Urothelium cell line (cell line): Measurements from ENCODE around the gene CHPF.
A peak's percentile ranks its signal among the peaks of the same experiment; 100 is the strongest.

Experiments
- DNase-seq: peaks from one replicate; pipeline ENCODE4 v3.0.0; 2011; ENCODE audit warnings: low spot score, mixed read lengths
- FAIRE-seq: peaks from 2 replicates; lab custom pipeline; 2011; peaks lifted over from hg19 to GRCh38; lab: Jason Lieb, UNC

Gene CHPF

DNA sequence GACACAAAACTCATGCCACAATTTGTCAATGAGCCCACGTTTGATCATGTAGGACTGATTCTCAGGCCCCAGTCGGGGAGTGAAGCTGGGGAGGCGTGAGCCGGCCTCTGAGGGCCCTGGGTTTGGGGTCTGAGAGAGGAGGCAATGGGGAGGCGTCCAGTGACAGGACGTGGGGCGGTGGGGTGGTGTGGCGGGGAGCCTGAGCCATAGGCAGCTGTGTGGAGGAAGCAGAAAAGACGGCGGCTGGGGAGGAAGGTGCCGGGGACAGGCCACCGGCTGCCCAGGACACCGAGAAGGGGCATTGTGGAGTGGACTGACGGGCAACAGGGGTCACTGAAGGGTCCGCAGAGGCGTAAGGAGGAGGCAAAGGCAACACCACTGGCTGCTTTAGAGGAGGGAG is 7.2 kb downstream of the CHPF start:
- no peak for FAIRE-seq
- no peak for DNase-seq

DNA sequence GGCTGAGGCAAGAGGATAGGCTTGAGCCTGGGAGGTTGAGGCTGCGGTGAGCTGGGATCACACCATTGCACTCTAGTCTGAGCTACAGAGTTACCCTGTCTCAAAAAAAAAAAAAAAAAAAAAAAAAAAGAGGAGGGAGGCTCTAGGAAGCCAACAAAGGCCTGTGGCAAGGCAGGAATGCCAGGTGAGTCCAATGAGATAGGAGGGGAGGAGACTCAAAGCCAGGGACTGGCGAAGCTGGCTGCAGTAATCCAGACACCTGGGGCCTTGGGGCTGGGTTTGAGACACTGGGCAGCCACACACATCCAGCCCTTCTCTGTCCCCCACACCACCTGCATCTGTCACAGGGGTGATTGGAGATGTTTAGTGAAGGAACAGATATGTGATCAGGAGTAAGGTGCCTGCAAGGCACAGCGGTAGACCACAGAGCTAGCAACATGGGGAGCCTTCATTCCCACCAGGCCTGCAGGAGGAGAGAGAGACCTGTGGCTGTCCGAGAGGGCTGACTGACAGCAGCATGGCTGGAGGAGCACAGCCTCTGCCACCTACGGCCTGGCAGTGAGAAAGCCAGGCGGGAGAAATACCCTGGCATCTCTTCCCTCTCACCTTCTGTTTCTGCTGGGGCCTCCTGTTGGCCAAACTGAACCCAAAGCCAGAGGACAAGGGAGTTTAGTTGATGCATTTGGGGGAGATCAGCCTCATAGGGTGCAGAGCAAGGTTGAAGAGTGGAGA is 9.5 kb downstream of the CHPF start:
- FAIRE-seq (no peak), DNase-seq (no peak)

DNA sequence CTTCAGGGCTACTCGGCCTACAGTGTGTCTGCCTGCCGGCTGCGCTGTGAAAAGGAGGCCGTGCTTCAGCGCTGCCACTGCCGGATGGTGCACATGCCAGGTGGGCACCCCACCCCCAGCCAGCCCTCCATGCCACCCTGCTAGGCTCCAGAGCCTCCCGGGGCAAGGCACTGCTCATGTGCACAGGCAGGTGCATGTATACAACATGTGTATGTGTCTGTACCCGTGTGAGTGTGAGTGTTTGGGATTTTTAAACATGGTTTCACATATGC is 11.3 kb downstream of the CHPF start:
- DNase-seq: no peak
- FAIRE-seq: no peak

DNA sequence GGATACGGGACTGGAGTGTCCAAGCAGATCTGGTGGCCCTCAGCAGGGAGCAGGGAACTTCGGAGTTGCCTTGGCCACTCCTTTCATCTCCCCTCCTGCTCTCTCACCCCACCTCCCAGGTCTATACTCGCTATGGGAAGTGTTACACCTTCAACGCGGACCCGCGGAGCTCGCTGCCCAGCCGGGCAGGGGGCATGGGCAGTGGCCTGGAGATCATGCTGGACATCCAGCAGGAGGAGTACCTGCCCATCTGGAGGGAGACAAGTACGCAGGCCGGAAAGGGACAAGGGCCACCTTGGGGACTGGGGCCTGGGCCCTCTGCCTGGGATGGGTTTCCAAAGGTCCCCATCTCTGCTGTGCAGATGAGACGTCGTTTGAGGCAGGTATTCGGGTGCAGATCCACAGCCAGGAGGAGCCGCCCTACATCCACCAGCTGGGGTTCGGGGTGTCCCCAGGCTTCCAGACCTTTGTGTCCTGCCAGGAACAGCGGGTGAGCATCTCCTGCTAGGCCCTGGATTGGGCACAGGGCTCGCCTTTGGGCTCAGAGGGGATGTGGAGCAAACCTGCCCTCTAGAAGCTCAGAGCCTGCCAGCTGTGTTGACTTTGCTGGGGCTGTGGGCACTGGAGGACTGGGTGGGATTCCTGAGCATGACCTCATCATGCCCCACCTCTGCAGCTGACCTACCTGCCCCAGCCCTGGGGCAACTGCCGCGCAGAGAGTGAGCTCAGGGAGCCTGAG is 11.8 kb downstream of the CHPF start:
- no peak for FAIRE-seq
- no peak for DNase-seq

DNA sequence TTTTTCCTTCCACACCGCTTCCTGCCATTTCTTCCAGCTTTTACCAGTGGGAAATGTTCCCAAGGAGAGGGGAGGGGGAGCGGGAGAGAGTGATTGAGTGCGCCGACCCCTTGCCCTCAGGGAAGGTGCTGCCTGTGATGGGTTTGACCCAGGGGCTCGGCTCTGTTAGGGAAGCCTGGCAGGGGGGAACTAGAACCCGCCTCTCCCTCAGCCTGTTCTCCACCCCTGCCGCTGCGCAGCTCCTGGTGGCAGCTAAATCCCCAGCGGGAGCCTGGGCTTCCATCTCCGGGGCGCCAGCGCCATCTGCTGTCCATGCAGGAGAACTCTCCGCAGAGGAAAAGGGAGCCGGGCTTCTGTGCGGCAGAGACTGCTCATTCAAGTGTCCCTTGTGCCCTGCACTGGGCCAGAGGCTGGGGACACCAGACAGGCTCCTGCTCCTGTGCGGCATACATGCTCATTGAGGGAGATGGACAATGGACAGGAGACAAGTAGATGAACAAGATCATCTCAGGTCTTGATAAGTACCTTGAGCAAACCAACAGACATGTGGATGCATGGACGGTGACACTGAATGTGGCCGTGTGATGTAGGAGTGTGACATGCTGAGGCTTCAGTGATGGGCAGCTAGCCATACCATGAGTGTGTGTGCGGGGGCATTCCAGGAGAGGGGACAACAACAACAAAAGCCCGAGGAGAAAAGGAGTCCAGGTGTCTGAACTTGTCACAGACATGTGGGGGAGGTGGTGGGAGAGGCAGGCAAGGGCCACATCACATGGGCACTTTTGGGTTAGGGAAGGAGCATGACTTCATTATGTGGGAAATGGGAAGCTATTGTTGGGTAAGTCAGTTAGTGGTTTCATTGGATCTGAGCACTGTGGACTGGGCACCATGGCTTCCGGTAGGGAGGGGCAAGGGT is 13.3 kb downstream of the CHPF start:
- DNase-seq (peak; percentile 93), FAIRE-seq (peak; percentile 58)

DNA sequence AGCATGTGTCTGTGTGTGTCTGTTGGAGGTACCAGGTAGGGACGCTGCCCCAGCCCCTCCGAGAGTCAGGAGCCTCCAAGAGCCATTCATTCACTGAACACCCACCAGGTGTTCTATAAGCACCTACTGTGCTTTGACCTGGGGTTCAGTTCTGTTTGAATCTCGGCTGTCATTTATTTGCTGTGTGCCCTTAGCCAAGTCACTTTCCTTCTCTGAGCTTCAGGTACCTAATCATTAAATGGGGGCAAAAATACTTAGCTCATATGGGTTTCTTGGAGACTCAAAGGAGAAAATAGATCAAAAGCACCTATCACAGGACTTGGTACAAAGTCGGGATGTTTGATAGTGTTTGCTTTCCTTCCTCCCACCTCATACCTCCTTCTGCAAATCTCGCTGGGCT is 16.1 kb downstream of the CHPF start:
- no peak for DNase-seq
- no peak for FAIRE-seq

DNA sequence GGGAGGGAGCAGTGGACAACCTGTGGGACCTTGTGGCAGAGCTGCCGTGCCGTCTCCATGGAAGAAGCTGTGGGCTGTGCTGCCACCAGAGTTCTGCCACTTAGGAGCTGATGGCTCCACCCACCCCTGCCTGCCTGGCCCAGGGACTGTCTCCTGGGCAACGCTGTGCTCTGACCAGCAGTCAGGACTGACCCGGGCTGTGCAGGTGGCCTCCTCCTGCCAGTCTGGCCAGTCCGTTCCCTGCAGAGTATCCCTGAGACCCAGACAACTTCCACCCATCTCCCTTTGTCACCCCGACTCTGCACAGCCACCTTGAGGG is 16.6 kb downstream of the CHPF start:
- DNase-seq (no peak), FAIRE-seq (no peak)

DNA sequence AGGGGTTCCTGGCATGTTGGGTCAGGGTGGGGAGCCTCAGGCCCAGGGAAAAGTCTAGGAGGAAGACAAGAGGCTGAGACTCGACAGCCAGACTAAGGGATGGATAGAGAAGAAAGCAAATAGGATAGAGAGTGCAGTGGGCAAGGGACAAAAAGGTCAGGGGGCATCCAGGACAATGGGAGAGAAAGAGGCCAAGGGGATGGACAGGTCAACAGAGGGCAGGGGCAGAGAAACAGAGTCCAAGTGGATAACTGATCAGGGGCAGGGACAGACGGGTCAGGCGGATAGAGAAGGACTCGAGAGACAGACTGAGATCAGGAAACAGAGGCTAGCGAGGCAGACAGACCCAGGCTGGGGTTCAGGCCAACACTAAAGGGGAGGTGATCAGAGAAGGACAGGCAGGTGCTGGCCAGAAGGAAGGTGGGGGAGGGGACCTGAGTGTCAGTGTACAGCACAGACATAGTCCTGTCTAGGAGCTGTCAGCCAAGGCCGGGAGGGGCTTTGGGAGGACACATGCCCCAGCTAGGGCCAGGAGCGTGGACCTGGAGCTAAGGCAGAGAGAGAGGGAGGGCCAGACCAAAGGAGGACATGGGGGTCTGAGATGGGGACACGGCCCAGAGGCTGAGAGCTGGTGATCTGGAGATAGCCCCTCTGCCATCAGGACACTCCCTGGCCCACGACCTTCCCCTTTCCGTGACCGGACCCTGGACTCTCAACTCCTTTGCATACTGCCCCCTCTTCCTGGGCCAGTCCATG is 17.1 kb downstream of the CHPF start:
- DNase-seq (no peak), FAIRE-seq (no peak)

DNA sequence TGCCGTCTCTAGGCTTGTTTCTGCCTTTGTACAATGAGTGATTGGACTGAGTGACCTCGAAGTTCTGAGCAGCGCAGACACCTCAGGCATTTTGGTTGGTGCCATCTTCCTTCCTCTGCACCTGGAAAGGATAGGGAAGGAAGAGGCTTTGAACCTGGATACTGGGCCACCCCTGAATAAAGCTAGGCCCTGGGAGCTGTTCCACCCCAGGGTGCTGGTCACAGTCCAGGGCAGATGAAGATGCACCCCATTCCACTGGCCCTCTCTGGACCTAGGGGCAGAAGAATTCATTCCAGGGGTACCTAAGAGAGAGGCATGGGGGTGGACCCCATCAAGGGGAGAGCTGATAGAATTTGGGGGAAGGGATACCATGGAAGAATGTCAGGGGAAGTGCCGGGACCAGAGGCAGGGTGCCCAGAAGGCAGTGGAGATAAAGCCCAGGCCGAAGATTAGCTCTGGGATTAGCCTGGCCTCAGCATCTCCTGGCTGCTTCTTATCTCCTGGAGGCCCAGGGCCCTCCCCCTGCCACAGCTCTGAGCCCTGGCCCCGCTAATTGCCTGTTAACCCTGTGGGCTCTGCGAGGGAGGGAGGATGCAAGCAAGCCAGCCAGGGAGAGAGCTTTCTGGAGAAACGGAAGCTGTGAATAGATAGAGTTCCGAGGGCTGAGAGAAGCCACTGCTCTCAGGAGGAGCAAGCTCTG is 17.9 kb downstream of the CHPF start:
- no peak for FAIRE-seq
- no peak for DNase-seq

DNA sequence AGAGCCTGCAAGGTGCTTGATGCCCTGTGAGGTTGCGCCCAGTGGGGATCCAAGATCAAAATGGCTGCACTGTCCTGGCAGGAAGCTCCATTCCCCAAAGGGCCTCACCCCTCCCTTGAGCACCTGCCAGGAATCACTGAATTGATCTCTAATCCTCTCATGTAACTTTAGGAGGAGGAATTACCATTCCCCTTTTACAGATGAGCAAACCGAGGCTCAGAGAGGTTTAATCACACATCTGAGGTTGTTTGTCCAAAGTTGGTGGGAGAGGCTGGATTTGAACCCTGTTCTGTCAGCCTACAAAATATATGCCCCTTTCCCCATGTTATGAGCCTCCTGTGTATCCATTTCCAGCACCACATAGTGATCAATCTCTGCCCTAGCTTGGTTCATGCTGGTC is 18.8 kb downstream of the CHPF start:
- FAIRE-seq (no peak), DNase-seq (no peak)

DNA sequence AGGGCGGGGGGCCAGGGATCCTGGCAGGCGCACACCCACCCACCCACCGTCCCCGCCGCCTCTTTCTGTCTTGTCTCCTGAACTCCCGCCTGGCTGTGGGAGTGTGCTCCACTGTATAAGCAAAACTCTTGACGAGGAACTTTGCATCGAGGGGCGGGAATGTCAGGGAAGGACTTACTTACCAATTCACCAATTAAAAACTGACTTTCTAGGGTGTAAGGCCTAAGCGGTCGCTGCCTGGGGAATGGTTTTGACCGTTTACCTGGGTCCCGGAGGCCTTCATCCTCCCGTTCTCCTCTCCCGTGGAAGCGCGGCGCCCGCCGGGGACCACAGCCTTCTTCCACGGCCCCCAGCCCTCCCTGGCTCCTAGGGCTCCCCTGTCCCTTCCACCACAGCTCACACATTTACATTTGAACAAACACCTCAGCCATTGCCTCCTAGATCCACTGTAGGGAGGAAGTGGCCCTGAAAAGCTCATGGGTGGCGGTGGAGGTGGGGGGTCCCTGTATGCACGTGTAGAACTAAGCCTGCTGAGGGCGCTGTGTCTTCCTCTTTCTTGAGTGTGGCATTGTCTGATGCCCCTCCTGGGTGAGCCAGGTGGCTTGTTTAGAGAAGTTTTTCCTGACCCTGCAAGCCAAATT is 20.5 kb downstream of the CHPF start:
- no peak for FAIRE-seq
- no peak for DNase-seq

DNA sequence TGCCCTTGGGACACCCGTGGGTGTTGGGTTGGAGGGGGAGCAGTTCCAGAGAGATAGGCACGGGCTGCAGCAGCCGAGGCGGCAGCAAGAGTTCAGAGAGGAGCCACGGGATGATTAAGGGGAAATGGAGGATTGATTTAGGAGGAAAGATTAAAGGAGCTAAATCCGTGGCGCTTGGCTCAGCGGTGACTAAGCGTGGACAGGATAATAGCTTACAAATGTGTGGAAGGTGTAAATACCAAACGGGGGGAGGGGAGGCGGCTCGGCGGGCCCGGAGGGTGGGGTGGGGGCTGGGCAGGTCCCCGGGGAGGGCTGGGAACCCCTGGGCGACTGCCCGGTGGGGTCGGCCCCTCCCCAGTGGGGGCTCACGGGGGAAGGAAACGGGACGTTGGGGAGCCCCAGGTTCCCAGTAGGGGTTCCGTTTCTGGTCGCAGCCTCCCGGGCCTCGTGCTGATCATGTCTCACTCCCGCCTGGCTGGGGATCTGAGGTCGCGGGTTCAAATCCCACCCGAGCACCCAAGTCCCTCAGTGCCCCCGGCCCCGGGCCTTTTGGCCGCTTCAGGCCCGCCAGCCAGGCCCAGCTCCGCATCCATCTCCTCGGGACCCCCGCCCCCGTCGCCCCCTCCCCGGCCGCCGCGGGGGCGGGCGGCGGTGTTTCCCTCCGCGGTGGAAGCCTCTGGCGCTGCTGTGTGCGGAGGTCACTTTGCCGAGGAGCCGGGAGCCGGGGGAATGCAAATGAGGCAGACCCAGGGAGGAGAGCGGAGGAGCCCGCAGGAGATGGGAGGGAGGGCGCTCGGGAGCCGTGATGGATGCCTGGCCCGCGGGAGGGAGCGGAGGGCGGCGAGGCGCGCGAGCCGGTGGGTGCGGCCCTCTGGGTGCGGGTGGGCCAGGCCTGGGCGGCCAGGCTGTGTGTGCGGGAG is 21.2 kb downstream of the CHPF start:
- DNase-seq (peak; percentile 37), FAIRE-seq (no peak)

DNA sequence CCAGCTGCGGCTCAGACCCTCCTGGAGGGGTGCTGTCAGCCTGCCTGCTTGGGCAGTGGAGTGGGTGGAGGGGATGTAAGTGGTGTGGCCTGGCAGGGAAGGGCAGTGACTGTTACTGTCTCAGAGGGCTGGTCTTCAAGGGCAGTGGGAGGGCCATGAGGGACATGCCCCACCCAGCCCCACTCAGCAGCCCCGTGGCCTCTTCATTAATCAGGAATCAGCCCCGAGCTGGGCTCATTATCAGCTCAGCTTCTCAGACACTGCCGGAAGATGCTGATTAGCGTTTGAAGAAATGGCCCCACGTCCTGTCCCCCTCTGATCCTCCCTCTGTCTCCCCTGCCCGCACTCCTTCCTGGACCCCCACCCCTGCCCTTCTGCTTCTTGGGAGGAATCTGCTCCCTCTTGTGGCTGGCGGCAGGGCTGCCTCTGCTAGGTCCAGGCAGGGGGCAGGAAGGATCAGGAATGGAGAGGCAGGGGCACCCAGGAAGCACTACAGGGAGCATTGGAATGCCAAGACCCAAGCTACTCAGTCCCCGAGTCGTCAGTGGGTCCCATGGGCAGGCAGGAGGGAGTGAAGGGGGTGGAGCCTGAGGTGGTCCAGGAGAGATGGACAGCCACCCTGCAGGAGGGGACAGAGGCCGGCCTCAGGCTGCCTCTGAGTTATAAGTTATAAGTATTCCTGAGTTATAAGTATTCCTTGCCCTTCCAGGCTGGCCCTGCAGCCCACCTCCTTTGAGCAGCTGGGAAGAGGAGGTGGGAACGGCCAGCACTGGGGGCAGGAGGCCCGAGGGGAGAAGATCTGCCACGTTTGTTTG is 22.3 kb downstream of the CHPF start:
- DNase-seq (peak; percentile 85), FAIRE-seq (peak; percentile 20)

DNA sequence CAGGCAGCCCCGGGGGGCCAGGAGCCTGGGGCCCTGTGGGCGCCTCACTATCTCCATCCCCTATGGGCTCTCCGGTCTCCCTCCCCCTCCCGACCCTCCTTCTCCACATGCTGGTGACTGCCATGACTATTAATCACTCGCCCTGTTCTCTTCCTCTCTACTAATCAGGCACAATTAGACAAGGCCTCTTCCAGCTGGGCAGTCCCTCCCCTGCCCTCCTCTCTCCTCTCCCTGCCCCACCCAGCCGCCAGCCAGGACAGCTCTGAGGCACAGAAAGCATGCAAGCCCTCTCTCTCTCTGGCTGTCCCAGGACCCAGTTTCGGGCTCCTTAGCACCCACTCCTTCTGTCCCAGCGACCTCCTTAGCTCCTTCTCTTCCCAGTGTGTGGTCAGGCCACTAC is 23.5 kb downstream of the CHPF start:
- DNase-seq (no peak), FAIRE-seq (no peak)

DNA sequence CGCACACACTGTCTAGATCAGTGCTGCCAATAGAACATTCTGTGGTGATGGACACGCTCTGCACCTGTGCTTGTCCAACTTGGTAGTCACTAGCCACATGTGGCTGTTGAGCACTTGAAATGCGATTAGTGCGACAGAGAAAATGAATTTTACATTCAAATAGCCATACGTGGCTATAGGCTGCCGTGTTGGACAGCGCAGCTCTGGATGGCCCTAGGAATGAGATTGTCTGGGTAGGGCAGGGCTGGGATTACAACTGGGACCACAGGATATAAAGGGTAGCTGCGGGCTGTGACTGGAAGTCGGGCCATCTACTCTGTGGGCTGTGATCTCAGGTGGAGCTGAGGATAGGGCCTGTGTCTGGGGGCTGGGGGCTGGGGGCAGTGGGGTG is 24.1 kb downstream of the CHPF start:
- FAIRE-seq (no peak), DNase-seq (no peak)

DNA sequence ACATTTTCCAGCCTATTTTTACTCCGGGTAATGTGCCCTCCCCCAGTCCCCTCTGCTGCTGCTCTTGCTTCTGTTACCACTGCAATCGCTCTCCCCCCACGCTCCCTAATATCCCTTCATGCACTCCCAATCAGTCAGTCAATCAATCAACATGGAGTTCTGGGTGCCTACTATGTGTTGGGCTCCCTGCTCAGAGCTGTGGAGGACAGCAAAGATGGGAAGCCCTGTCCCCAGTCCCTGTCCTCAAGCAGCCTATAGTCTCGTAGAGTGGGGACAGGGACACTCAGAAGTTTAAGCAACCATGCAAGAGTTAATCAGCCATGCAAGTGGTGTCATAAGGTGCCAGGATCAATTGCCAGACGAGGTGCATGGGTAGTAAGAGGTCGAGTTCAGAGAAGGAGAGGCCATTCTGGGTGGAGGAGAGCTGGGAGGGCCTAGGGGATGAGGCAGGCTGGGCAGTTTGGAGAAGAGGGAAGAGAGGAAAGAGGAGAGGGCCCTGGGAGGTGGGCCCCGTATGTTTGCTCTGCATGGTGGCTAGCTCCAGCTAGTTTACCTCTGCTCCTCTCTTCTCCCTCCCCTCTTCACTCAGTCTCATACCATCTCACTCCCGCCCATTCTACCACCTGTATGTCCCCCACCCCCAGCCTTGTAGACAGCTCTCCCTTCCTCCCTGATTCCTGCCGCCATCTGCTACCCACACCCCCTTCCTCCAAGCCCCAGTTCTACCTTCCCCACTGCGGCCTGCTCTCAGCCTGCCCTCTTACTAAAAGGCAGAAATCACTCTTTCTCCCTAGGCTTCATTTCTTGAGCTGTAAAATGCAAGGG is 25.4 kb downstream of the CHPF start:
- no peak for FAIRE-seq
- DNase-seq: no peak

DNA sequence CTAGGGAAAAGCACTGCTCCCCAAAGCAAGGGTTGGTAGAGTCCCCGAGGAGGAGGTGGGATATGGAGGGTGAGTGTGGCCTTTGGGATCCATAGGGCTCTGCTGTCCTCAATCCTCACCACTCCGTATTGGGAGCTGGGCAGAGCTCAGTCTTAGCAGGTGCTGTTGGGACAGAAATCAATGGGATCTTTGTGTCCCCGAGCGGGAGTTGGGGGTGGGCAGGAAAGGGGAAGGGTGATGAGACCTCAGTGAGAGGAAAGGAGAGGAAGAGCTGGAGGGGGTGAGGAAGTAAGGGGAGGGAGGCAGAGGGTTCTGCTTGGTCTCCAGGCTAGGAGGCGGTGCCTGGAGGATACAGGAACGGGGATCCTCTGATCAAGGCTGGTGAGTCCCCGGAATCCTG is 26.7 kb downstream of the CHPF start:
- FAIRE-seq: no peak
- DNase-seq: no peak
